Activated CD8-positive, alpha-beta T cell treated with anti-CD3 and anti-CD28 coated beads for 36 hours (primary cell): Measurements from ENCODE around the gene CACUL1. TPM values are rescaled to one million over a fixed set of nuclear protein-coding genes. Genes with fewer than 3 reads are reported as not detected.

Experiments used
- ATAC-seq: fragments of 200-7000 bp; cut with Tn5 transposase; one replicate; pipeline ENCODE4 v1.10.0; 2021; ENCODE audit warnings: mild to moderate bottlenecking, moderate library complexity
- CTCF ChIA-PET: fragments of 350-600 bp; sonication (Branson Sonifier 250); formaldehyde crosslinking; loops from one replicate; lab custom pipeline; 2021; ENCODE audit warnings: antibody characterized with exemption; lab: Charles Lee
- POLR2A ChIA-PET: fragments of 350-600 bp; sonication (Branson Sonifier 250); formaldehyde crosslinking; loops from one replicate; lab custom pipeline; 2021; ENCODE audit warnings: antibody characterized with exemption; lab: Charles Lee
- DNase-seq: peaks from one replicate; pipeline ENCODE4 v3.0.0-alpha.2; 2020
- H3K27ac Mint-ChIP-seq: one replicate; pipeline ENCODE4 v1.8.0; 2021; ENCODE audit warnings: mild to moderate bottlenecking, mixed read lengths
- H3K27me3 Mint-ChIP-seq: one replicate; pipeline ENCODE4 v1.8.0; 2021; ENCODE audit warnings: mixed read lengths
- H3K36me3 Mint-ChIP-seq: one replicate; pipeline ENCODE4 v1.8.0; 2021; ENCODE audit warnings: low read depth, mixed read lengths
- H3K4me1 Mint-ChIP-seq: one replicate; pipeline ENCODE4 v1.8.0; 2021; ENCODE audit warnings: low read depth, mixed read lengths
- H3K4me3 Mint-ChIP-seq: one replicate; pipeline ENCODE4 v1.8.0; 2021; ENCODE audit warnings: mild to moderate bottlenecking, moderate library complexity, mixed read lengths
- H3K9me3 Mint-ChIP-seq: one replicate; pipeline ENCODE4 v1.8.0; 2021; ENCODE audit warnings: mixed read lengths
- intact Hi-C: fragments of 100-400 bp; cut with micrococcal nuclease; formaldehyde crosslinking; loops from one replicate; pipeline ENCODE4 v1.10.0; 2022
- total RNA-seq, 2 experiments: library from RNA; stranded (reverse); gene quantifications; one replicate each; pipeline ENCODE4 v1.2.3, GENCODE V29; 2021
- TF ChIP-seq, protein P1 (sequence below): fragments of 200-600 bp; IDR thresholded peaks from one replicate; pipeline ENCODE4 v1.8.0; 2022; ENCODE audit warnings: antibody characterized with exemption, mild to moderate bottlenecking

The CACUL1 gene
- total RNA-seq, 2 experiments from 2014 or later: 25.6 to 26.1 TPM

DNA sequence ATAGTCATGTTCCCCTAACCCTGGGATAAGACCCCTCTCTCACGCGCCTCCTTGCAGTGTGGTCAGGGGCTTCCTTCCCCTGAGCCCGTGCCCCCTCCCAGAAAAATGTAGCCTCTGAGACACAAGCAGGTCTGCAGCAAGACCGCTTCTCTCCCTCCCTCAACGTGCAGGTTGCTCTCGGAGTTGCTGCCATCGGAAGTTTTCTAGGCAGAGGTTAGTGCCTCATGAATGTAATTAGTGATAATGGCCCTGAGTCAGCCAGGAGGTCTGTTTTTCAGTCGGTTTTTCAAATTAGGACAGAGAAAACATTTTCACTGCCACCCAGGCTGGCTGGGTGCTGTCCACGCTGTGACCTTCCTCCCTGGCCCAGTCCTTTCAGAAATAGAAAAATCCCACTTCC, 116.1 kb downstream of the CACUL1 start:
- Mint-ChIP-seq H3K27me3 (no peaks in the 10 kb centered on the region), H3K27ac (no peak overlapping the region), H3K4me3 (no peak overlapping the region), H3K36me3 (no peaks in the 10 kb centered on the region), H3K4me1 (no peaks in the 10 kb centered on the region), H3K9me3 (peaks cover 8% of the 10 kb centered on the region)
- ChIA-PET POLR2A (no interaction called here), CTCF (no interaction called here)
- DNase-seq (no peak), ATAC-seq (no peak)
- TF ChIP-seq, protein P1, sequence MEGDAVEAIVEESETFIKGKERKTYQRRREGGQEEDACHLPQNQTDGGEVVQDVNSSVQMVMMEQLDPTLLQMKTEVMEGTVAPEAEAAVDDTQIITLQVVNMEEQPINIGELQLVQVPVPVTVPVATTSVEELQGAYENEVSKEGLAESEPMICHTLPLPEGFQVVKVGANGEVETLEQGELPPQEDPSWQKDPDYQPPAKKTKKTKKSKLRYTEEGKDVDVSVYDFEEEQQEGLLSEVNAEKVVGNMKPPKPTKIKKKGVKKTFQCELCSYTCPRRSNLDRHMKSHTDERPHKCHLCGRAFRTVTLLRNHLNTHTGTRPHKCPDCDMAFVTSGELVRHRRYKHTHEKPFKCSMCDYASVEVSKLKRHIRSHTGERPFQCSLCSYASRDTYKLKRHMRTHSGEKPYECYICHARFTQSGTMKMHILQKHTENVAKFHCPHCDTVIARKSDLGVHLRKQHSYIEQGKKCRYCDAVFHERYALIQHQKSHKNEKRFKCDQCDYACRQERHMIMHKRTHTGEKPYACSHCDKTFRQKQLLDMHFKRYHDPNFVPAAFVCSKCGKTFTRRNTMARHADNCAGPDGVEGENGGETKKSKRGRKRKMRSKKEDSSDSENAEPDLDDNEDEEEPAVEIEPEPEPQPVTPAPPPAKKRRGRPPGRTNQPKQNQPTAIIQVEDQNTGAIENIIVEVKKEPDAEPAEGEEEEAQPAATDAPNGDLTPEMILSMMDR: no peak
- intact Hi-C loops: no loop called here

DNA sequence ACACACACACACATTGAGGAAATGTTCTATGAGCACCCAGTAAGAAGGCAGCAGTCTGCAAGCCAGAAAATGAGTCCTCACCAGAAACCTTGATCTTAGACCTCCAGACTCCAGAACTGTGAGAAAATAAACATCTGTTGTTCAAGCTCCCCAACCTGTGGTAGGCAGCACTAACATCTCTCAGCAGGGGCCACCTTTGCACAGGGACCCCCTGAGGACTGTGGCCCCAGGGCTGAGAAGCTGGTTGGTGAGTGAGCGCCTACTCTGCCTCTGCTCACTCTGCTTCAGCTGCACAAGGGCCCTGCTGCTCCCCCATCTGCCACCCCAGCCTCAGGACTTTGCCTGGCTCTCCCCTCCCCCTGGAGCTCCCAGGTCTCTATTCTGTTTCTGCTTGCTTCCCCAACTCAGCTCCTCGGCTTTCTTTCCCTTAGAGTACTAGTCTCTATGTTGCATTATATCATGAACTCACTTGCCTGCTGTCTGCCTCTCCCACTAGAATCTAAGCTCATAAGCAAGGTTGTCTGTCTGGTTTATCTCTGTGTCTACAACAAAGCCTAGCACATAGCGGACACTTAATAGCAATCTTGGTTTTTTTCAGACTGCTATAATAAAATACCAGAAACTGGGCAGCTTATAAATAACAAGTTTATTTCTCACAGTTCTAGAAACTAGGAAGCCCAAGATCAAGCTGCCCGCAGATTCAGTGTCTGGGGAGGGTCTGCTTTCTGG, 118.9 kb downstream of the CACUL1 start:
- DNase-seq (no peak), ATAC-seq (no peak)
- H3K27ac Mint-ChIP-seq: no peak overlapping the region
- TF ChIP-seq, protein P1: no peak
- H3K27me3 Mint-ChIP-seq: no peaks in the 10 kb centered on the region
- no peak overlapping the region for H3K4me3 Mint-ChIP-seq
- intact Hi-C loops: no loop called here
- peaks cover 8% of the 10 kb centered on the region for H3K9me3 Mint-ChIP-seq
- no peaks in the 10 kb centered on the region for H3K4me1 Mint-ChIP-seq
- ChIA-PET POLR2A (interaction anchor here (0.5 kb wide), 1 partner anchor 934 kb away, joined by 3 read pairs; no protein-coding TSS in a partner anchor), CTCF (interaction anchor here (1.1 to 1.7 kb wide), 3 partner anchors 9 to 68 kb away, joined by 3 to 6 read pairs (median 4); no protein-coding TSS in a partner anchor)
- no peaks in the 10 kb centered on the region for H3K36me3 Mint-ChIP-seq

DNA sequence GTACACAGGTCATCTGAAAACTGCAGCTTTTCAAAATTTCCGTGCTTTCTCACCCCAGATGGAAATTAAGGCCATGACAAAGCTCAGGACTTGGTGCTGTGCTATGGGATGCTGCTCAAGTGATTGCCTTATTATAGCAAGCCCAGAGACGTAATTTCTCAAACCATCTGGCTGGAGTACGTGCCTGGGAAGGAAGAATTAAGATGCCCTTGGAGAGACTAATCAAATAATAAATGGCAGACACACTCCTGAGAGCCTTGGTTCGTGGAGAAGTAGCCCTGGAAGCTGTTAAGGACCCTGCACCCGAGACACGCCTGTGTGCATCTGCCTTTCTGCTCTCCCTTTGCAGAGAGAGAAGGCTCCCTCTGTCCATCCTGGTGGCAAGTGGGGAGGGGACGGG, 121.0 kb downstream of the CACUL1 start:
- POLR2A ChIA-PET: no interaction called here
- intact Hi-C loops: no loop called here

DNA sequence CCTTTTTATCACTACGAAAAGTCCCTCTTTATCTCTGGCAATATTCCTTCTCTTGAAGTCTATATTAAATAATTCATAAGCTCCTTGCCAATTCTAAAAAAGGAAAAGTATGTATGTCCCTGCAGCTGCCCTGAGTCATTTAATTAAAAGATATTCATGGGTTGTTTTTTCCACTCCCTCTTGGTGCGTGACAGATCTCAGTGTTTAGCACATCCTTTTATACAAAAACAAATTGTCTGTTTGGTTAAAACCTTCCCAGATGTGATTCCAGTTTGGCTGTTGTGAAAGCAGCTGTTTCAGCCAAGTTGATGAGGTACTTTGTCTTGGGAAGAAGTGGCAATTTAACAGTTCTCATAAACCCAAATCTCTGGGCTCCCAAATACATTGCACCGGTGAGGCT, 125.6 kb downstream of the CACUL1 start:
- no peaks in the 10 kb centered on the region for H3K27me3 Mint-ChIP-seq
- intact Hi-C loops: no loop called here
- TF ChIP-seq, protein P1: no peak
- no peaks in the 10 kb centered on the region for H3K4me1 Mint-ChIP-seq
- no peaks in the 10 kb centered on the region for H3K36me3 Mint-ChIP-seq
- ChIA-PET CTCF (interaction anchor here (1.3 kb wide), 1 partner anchor 92 kb away, joined by 4 read pairs; no protein-coding TSS in a partner anchor), POLR2A (no interaction called here)
- DNase-seq: no peak
- no peak overlapping the region for H3K27ac Mint-ChIP-seq
- H3K9me3 Mint-ChIP-seq: no peaks in the 10 kb centered on the region
- H3K4me3 Mint-ChIP-seq: no peak overlapping the region
- no peak for ATAC-seq

More for the DNA sequence above, 121.0 kb downstream of the CACUL1 start:
- Mint-ChIP-seq H3K9me3 (no peaks in the 10 kb centered on the region), H3K27me3 (no peaks in the 10 kb centered on the region), H3K4me1 (no peaks in the 10 kb centered on the region), H3K27ac (no peak overlapping the region), H3K4me3 (no peak overlapping the region), H3K36me3 (no peaks in the 10 kb centered on the region)
- DNase-seq (no peak), ATAC-seq (no peak)
- TF ChIP-seq, protein P1: no peak
- CTCF ChIA-PET: no interaction called here

DNA sequence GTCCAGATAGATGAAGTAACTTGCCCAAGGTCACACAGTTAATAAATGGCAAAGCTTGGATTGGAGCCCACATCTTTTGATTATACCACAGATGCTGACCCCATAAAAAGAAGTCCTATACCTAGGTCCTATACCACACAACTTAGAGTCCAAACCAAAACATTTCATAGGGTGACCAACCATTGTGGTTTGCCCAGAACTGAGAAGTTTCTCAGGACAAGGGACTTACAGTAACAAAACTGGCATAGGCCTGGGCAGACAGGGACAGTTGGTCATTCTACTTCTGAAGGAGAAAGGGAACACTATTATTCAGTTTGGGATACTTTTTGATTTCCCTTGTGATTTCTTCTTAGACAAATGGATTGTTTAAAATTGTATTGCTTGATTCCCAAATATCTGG, 126.4 kb downstream of the CACUL1 start:
- Mint-ChIP-seq H3K27me3 (no peaks in the 10 kb centered on the region), H3K27ac (no peak overlapping the region), H3K4me3 (no peak overlapping the region), H3K9me3 (no peaks in the 10 kb centered on the region), H3K36me3 (no peaks in the 10 kb centered on the region), H3K4me1 (no peaks in the 10 kb centered on the region)
- no peak for ATAC-seq
- POLR2A ChIA-PET: no interaction called here
- CTCF ChIA-PET: interaction anchor here (1.3 kb wide), 1 partner anchor 93 kb away, joined by 4 read pairs; no protein-coding TSS in a partner anchor
- no peak for DNase-seq
- intact Hi-C loops: no loop called here
- TF ChIP-seq, protein P1: no peak
